NCI-H146 treated with DMSO at 0.1 percent for 48 hours (cell line): ENCODE data around the gene TMEM9.
A peak's percentile ranks its signal among the peaks of the same experiment; 100 is the strongest.

Experiments used
- DNase-seq: peaks from one replicate; lab custom pipeline; 2025; ENCODE audit not compliant: unreplicated experiment; lab: John Stamatoyannopoulos, UW

Gene TMEM9

DNA sequence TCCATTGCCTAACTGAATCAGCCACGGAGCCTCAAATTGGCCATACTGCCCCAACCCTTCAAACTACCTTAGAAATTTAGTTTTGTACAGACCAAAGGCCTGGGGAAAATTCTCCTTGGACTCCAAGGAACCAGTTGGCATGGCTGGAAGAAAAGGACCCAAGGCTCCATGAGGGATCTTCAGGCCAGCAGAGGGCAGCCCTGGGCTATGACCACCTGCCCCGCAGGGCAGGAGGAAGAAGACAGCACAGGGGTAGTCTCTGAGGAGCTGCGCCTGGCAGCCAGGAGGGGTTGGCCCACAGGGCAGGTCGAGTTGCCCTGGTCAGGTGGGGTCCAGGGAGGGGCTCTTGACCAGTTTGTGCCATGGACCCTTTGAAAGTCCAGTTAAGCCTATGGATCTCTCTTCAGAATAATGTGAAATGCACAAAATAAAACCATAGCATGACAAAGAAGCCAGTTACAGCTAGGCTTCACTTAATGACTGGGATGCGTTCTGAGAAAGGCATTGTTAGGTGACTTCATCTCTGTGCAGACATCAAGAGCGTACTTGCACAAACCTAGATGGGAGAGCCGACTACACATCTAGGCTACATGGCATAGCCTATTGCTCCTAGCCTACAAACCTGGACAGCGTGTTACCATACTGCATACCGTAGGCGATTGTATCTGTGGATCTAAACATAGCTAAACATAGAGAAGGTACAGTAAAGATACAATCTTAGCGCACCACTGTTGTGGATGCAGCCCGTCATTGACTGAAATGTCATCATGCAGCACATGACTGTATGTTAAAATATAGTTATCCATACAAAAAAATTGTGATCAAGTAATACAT, 68.2 kb downstream of the TMEM9 start:
- DNase-seq = peak; percentile 24
